Measurements from ENCODE around the gene PRICKLE4. TPM values are rescaled to one million over a fixed set of nuclear protein-coding genes. Genes with fewer than 3 reads are reported as not detected.

The PRICKLE4 gene
- total and polyA plus RNA-seq, 9 donors = 1.7 to 6.4 (median 2.7) TPM

DNA sequence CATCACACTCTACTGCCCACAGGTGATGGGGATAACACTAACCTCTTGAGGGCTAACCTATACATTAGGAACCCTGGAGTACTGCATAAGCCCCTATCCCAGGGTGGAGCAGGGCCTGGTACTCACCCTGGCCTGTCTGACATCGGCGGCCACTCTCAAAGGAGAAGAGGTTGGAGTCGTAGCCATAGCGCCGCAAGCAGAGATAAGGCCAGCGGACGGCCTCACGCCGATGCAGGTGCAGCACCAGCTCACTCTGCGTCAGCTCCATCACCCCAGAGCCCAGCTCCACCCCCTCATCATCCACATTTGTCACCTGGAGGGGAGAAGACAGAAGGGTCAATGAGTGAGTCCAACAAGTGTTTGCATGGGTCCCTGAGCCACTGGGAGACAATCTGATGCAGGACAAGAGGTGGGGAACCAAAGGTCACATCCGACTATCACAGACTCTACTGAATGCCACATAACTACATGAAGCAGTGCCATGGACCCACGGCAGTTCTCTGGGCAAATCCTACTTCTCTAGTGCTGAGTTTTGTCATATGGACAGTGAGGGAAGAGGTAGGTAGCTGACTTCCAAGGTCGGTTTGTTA is 5.2 kb upstream of the PRICKLE4 start:
- WGBS (ENCODE audit: insufficient coverage) = 100% methylated on average over 2 of the region's 13 CpGs
- DNase-seq = no peak
- Histone ChIP-seq H3K9me3 (replicated peaks; ENCODE audit: control insufficient read depth, low read depth, low read length) (no peaks in the 10 kb centered on the region), H3K4me1 (ENCODE audit: control insufficient read depth, insufficient read depth, low read length) (peaks cover 7% of the 10 kb centered on the region), H3K36me3 (ENCODE audit: control insufficient read depth, insufficient read depth, low read length) (peaks cover 61% of the 10 kb centered on the region), H3K4me3 (ENCODE audit: low read length) (no peak overlapping the region), H3K27ac (ENCODE audit: low read length) (no peak overlapping the region), H3K27me3 (ENCODE audit: control insufficient read depth, insufficient read depth, low read length) (no peaks in the 10 kb centered on the region)

DNA sequence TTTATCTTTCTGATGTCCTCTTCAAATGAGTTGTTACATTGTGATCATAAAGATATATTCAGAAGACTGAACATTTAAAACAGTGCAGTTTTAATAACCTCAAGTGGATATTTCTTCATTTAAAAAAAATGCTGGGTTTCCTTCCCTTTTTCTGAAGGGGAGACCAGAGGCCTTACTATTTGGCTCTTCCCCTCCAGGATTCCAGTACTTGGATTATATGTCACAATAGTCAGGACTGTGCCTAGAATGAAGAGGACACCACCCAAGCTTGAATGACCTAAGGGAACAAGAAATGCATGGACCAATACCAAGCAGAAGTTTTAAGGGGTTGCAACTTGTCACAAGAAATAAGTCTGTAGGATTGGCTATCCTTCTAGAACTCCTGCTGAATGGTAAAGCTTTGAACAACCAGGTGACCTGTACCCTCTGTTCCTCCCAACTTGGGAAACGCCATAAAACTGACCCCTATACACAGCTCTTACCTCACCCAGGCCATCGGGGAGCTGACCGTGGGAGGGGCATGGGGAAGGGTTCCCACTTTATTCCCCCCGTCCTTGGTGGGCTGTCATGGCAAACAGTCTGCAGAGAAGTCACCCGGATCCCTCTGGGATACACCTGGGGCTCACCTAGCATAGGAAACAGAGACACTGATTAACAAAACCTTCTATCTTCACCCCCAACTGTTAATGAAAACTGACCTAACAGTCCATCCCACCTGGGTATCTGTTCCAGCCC is 2.9 kb upstream of the PRICKLE4 start:
- Histone ChIP-seq H3K9me3 (replicated peaks; ENCODE audit: control insufficient read depth, low read depth, low read length) (no peaks in the 10 kb centered on the region), H3K27me3 (ENCODE audit: control insufficient read depth, insufficient read depth, low read length) (no peaks in the 10 kb centered on the region), H3K36me3 (ENCODE audit: control insufficient read depth, insufficient read depth, low read length) (peaks cover 38% of the 10 kb centered on the region), H3K4me1 (ENCODE audit: control insufficient read depth, insufficient read depth, low read length) (peaks cover 17% of the 10 kb centered on the region), H3K4me3 (ENCODE audit: low read length) (no peak overlapping the region), H3K27ac (ENCODE audit: low read length) (no peak overlapping the region)
- no CpG with 5 or more reads among the region's 5 CpGs for WGBS (ENCODE audit: insufficient coverage)
- DNase-seq = no peak

DNA sequence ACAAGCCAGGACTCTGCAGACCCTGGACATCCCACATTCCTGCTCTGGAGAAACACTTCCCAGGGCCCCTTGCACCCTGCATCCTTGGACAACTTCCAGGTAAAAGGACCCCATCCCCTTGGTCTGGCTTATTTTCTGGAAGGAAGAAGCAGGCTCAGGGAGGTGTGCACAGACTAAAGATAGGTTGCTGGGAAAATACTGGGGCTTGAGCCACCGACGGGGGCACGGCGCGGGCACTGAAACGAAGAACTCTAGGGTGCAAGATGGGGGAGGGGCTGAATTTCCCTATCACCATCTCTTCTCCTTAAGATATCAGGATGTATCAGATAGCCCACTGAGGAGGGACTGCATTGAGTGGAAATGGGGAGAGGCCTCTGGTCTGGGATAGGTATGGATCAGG is 1.7 kb upstream of the PRICKLE4 start:
- H3K27ac ChIP-seq (ENCODE audit: low read length) = no peak overlapping the region
- no peaks in the 10 kb centered on the region for H3K27me3 ChIP-seq (ENCODE audit: control insufficient read depth, insufficient read depth, low read length)
- H3K9me3 ChIP-seq (replicated peaks; ENCODE audit: control insufficient read depth, low read depth, low read length) = no peaks in the 10 kb centered on the region
- peak overlapping the region; percentile 66 for H3K4me3 ChIP-seq (ENCODE audit: low read length)
- peaks cover 17% of the 10 kb centered on the region for H3K4me1 ChIP-seq (ENCODE audit: control insufficient read depth, insufficient read depth, low read length)
- WGBS (ENCODE audit: insufficient coverage) = no CpG with 5 or more reads among the region's 6 CpGs
- no peak for DNase-seq
- peaks cover 36% of the 10 kb centered on the region for H3K36me3 ChIP-seq (ENCODE audit: control insufficient read depth, insufficient read depth, low read length)

DNA sequence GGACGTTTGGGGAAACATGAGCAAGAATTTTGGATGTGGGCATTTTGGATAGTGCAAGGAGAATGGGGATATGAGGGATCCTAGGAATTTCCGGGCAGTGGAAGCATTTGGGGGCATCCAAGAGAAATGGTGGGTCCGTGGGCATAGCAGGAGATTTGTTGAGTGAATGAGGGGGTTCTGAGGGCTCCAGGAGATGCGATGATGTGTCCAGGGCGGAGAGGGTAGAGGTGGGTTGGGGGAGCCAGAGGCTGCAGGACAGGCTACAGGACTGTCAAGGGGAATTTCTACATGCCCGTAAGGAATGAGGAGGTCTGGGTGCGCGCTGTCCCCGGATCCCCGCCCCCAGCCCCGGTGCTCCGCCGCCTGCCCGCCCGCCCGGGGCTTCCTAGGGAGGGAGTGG is 1.2 kb upstream of the PRICKLE4 start:
- Histone ChIP-seq H3K9me3 (replicated peaks; ENCODE audit: control insufficient read depth, low read depth, low read length) (no peaks in the 10 kb centered on the region), H3K4me1 (ENCODE audit: control insufficient read depth, insufficient read depth, low read length) (peaks cover 17% of the 10 kb centered on the region), H3K36me3 (ENCODE audit: control insufficient read depth, insufficient read depth, low read length) (peaks cover 32% of the 10 kb centered on the region), H3K27me3 (ENCODE audit: control insufficient read depth, insufficient read depth, low read length) (no peaks in the 10 kb centered on the region), H3K4me3 (ENCODE audit: low read length) (peak overlapping the region; percentile 66), H3K27ac (ENCODE audit: low read length) (no peak overlapping the region)
- 2% methylated on average over 12 of the region's 16 CpGs for WGBS (ENCODE audit: insufficient coverage)
- no peak for DNase-seq

DNA sequence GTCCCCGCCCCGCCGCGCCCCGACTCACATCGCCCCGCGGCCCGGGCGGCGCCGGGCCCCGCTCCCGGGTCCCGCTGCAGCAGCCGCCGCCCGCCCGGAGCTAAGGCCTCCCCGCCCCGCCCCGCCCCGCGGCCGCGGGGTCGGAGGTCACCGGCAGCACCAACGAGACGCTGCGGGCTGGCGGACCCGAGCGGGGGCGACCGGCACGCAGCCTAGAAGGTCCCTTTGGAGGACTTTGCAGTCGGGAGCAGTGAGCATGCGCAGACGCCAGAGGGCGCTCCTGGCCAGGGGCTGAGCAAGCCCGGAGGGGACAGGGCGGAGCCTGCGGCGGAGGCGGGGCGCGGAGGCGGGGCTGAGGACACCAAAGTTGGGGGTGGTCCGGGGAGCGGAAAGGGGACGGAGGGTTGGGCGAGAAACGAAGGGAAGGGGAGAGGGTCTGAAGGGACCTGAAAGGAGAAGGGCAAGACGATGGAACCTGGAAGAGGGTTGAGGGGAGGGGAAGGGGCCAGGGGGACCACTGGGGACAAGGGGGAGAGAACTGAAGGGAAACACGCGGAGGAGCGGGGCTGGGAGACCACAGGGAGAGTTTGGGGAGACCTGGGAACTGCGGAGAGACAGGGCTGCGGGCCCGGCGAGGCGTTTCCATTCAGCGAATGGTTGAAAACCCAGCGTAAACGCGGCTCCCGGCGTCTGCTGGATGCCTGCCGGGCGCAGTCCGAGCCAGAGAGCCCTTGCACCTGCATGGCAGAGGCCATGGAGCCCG is 613 bp upstream of the PRICKLE4 start, which contains the start of gene FRS3:
Gene FRS3 (minus strand): TSS at position 113 of the 763 bp plus-strand sequence. CDS start 2,913 bp downstream, outside the sequence.
- peaks cover 26% of the 10 kb centered on the region for H3K36me3 ChIP-seq (ENCODE audit: control insufficient read depth, insufficient read depth, low read length)
- H3K27me3 ChIP-seq (ENCODE audit: control insufficient read depth, insufficient read depth, low read length) = no peaks in the 10 kb centered on the region
- DNase-seq = peak; percentile 98
- H3K9me3 ChIP-seq (replicated peaks; ENCODE audit: control insufficient read depth, low read depth, low read length) = no peaks in the 10 kb centered on the region
- H3K4me1 ChIP-seq (ENCODE audit: control insufficient read depth, insufficient read depth, low read length) = peaks cover 22% of the 10 kb centered on the region
- peak within 1 kb of the TSS; percentile 77 for H3K27ac ChIP-seq (ENCODE audit: low read length)
- under 1% methylated on average over 72 of the region's 73 CpGs for WGBS (ENCODE audit: insufficient coverage)
- peak within 1 kb of the TSS; percentile 75 for H3K4me3 ChIP-seq (ENCODE audit: low read length)

DNA sequence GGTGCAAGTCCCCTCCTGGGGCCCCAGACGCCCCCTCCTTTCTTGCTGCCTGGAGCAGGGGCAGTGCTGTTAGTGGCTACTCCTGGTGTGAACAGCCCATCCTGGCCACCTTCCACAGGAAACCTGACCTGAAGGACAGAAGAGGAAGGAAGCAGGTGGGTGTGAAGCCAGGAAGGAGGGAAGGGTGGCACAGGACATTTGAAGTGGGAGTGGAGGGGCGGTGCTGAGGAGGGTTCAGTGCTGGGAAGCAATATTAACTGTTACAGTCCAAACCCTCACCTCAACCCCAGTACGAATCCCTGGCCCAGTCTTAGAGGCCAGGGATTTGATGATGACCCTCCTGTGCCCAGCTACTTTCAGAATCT is 766 bp downstream of the PRICKLE4 start:
- no peak overlapping the region for H3K27ac ChIP-seq (ENCODE audit: low read length)
- no peaks in the 10 kb centered on the region for H3K27me3 ChIP-seq (ENCODE audit: control insufficient read depth, insufficient read depth, low read length)
- WGBS (ENCODE audit: insufficient coverage) = 0% methylated on average over 1 of the region's 3 CpGs
- peaks cover 19% of the 10 kb centered on the region for H3K36me3 ChIP-seq (ENCODE audit: control insufficient read depth, insufficient read depth, low read length)
- H3K4me3 ChIP-seq (ENCODE audit: low read length) = peak overlapping the region; percentile 75
- DNase-seq = no peak
- H3K9me3 ChIP-seq (replicated peaks; ENCODE audit: control insufficient read depth, low read depth, low read length) = no peaks in the 10 kb centered on the region
- H3K4me1 ChIP-seq (ENCODE audit: control insufficient read depth, insufficient read depth, low read length) = peaks cover 35% of the 10 kb centered on the region

DNA sequence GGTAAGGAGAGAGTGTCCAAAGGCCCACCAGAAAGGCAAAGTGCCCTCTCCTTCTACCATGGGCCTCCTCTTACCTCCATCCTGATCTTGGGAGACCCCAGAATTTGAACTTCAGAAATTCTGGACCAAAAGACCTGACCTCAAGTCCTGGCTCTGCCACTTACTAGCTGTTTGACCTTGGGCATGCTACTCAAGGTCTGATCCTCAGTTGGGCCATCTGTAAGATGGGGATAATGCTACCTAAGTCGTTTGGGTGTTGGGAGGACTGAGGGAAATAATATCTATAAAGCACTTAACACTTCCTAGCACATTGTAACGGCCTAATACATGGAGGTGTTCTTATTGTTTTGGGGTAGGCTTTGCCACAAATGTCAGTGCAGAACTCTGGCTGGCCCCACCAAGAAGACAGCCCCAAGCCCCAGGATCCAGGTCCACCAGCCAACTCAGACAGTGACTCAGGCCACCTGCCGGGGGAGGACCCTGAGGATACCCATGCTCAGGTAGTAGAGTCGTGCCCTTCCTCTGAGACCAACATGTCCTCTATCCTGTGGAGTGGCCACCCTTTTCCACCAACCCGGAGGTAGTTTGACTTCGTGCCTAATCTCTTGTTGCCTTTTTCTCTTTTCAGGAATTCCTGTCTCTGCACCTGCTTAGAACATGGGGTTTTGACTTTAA is 2.7 kb downstream of the PRICKLE4 start:
- 90% methylated on average over 3 of the region's 6 CpGs for WGBS (ENCODE audit: insufficient coverage)
- Histone ChIP-seq H3K4me3 (ENCODE audit: low read length) (no peak overlapping the region), H3K27ac (ENCODE audit: low read length) (no peak overlapping the region), H3K27me3 (ENCODE audit: control insufficient read depth, insufficient read depth, low read length) (no peaks in the 10 kb centered on the region), H3K4me1 (ENCODE audit: control insufficient read depth, insufficient read depth, low read length) (peaks cover 35% of the 10 kb centered on the region), H3K9me3 (replicated peaks; ENCODE audit: control insufficient read depth, low read depth, low read length) (no peaks in the 10 kb centered on the region), H3K36me3 (ENCODE audit: control insufficient read depth, insufficient read depth, low read length) (peaks cover 9% of the 10 kb centered on the region)
- no peak for DNase-seq

DNA sequence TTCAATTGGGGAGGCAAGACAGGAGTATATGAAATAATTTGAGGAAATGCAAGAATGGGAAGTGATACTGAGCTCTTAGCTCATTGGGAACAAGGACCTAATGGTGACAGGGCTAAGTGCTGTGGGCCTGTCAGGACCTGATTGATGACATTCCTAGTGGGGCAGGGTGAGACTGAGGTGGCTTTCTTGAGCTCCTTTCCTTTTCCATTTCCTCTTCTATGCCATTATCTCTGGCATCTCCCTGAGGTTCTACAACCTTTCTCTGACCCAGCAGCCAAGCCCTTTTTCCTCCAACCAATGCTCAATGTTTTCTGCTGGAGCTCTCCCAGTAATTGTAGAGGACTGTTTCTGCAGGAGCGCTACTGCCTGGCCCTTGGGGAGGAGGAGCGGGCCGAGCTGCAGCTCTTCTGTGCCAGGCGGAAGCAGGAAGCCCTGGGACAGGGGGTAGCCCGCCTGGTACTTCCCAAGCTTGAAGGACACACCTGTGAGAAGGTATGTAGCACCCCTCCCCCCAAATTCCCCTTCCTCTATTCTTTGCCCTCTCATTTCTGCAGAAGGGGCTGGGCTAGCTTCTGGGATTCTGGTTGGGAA is 4.1 kb downstream of the PRICKLE4 start:
- Histone ChIP-seq H3K4me3 (ENCODE audit: low read length) (no peak overlapping the region), H3K27me3 (ENCODE audit: control insufficient read depth, insufficient read depth, low read length) (no peaks in the 10 kb centered on the region), H3K27ac (ENCODE audit: low read length) (no peak overlapping the region), H3K36me3 (ENCODE audit: control insufficient read depth, insufficient read depth, low read length) (peaks cover 16% of the 10 kb centered on the region), H3K4me1 (ENCODE audit: control insufficient read depth, insufficient read depth, low read length) (peaks cover 33% of the 10 kb centered on the region), H3K9me3 (replicated peaks; ENCODE audit: control insufficient read depth, low read depth, low read length) (no peaks in the 10 kb centered on the region)
- DNase-seq = peak; percentile 22
- 25% methylated on average over 3 of the region's 5 CpGs for WGBS (ENCODE audit: insufficient coverage)

DNA sequence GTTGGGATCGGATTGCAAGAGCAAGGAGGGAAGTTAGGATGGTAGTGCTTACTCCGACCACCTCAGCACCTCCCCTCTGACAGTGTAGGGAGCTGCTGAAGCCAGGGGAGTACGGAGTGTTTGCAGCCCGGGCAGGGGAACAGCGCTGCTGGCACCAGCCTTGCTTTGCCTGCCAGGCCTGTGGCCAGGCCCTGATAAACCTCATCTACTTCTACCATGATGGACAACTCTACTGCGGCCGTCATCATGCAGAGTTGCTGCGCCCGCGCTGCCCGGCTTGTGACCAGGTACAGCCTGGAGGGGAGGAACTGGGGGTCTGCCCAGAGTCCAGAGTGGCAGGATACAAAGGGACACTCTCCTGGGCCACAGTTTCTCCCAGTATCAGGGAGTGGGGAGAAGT is 4.7 kb downstream of the PRICKLE4 start:
- Histone ChIP-seq H3K4me1 (ENCODE audit: control insufficient read depth, insufficient read depth, low read length) (peaks cover 33% of the 10 kb centered on the region), H3K9me3 (replicated peaks; ENCODE audit: control insufficient read depth, low read depth, low read length) (no peaks in the 10 kb centered on the region)
- 40% methylated on average over 3 of the region's 11 CpGs for WGBS (ENCODE audit: insufficient coverage)

More for the DNA sequence above, 4.7 kb downstream of the PRICKLE4 start:
- Histone ChIP-seq H3K27me3 (ENCODE audit: control insufficient read depth, insufficient read depth, low read length) (no peaks in the 10 kb centered on the region), H3K27ac (ENCODE audit: low read length) (no peak overlapping the region), H3K36me3 (ENCODE audit: control insufficient read depth, insufficient read depth, low read length) (peaks cover 19% of the 10 kb centered on the region), H3K4me3 (ENCODE audit: low read length) (no peak overlapping the region)
- DNase-seq = no peak
